K562 (cell line): Measurements from ENCODE around the gene SLC19A1.

Experiments used
- ILF3 ChIP-seq: fragments of 450-650 bp; IDR thresholded peaks from 2 replicates; pipeline ENCODE4 v1.6.1; 2018; ENCODE audit warnings: antibody characterized with exemption, mild to moderate bottlenecking, moderate library complexity, borderline replicate concordance
- SIN3A ChIP-seq, 2 experiments: fragments of 150-350 bp in 1 of 2; IDR thresholded peaks; 2 replicates each; pipeline ENCODE4 v1.6.1; 2011 to 2016; ENCODE audit warnings: borderline replicate concordance in 2 of 2, low read depth in 2 of 2, low read length in 2 of 2, mild to moderate bottlenecking in 2 of 2, moderate library complexity in 2 of 2; ENCODE audit not compliant: control insufficient read depth in 1 of 2
- ZBTB7A ChIP-seq: IDR thresholded peaks from 2 replicates; pipeline ENCODE4 v1.6.1; 2011; ENCODE audit warnings: low read depth, mild to moderate bottlenecking, low read length, moderate library complexity, borderline replicate concordance; ENCODE audit not compliant: control insufficient read depth

- TF ChIP-seq SIN3A (IDR thresholded peaks at IDR 0.05; ENCODE audit: borderline replicate concordance in 2 of 2, control insufficient read depth in 1 of 2, low read depth in 2 of 2, low read length in 2 of 2) (no peak), ZBTB7A (no peak), ILF3 (no peak)
These were observed 29.6 kb downstream of the SLC19A1 start for GRCh38 chr21:45512626-45513002.
